ENCODE measurements around the gene INPP1.

Gene INPP1

DNA sequence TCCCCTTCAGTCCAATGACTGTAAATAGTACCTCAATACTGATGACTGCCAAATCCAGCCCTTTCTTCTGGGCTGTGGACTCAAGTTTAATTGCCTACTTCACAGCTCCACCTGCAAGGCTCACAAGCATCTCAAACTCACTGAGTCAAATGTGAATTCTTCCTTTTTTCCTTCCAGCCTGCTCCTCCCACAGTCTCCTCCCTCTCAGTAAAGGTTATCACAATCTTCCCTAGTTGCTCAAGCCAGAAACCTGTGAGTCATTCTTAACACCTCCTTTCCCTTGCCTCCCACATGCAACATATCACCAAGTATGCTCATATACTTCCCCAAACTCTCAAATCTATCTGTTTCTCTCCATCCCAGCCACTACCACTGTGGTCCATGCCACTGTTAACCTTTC lies 61.1 kb downstream of the INPP1 start:
- H3K4me3 ChIP-seq (ENCODE audit: low read depth, low read length) = no peak overlapping the region
- TF ChIP-seq, protein P1, sequence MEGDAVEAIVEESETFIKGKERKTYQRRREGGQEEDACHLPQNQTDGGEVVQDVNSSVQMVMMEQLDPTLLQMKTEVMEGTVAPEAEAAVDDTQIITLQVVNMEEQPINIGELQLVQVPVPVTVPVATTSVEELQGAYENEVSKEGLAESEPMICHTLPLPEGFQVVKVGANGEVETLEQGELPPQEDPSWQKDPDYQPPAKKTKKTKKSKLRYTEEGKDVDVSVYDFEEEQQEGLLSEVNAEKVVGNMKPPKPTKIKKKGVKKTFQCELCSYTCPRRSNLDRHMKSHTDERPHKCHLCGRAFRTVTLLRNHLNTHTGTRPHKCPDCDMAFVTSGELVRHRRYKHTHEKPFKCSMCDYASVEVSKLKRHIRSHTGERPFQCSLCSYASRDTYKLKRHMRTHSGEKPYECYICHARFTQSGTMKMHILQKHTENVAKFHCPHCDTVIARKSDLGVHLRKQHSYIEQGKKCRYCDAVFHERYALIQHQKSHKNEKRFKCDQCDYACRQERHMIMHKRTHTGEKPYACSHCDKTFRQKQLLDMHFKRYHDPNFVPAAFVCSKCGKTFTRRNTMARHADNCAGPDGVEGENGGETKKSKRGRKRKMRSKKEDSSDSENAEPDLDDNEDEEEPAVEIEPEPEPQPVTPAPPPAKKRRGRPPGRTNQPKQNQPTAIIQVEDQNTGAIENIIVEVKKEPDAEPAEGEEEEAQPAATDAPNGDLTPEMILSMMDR (IDR thresholded peaks at IDR 0.05; ENCODE audit: borderline replicate concordance, insufficient read depth, low read depth, low read length) = no peak

DNA sequence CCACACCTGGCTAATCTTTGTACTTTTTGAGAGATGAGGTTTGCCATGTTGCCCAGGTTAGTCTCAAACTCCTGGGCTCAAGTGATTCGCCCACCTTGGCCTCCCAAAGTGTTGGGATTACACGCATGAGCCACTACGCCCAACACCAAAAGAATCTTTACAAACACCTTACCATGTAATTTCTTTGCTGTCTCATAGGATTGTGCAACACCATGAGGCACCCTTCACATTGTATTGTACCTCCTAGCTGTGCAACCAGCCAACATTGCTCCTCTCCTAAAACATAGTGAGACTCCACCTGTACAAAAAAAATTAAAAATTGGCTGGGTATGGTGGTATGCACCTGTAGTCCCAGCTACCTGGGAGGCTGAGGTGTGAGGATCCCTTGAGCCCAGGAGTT lies 61.7 kb downstream of the INPP1 start:
- H3K4me3 ChIP-seq (ENCODE audit: low read depth, low read length) = no peak overlapping the region
- TF ChIP-seq, protein P1 (IDR thresholded peaks at IDR 0.05; ENCODE audit: borderline replicate concordance, insufficient read depth, low read depth, low read length) = no peak

DNA sequence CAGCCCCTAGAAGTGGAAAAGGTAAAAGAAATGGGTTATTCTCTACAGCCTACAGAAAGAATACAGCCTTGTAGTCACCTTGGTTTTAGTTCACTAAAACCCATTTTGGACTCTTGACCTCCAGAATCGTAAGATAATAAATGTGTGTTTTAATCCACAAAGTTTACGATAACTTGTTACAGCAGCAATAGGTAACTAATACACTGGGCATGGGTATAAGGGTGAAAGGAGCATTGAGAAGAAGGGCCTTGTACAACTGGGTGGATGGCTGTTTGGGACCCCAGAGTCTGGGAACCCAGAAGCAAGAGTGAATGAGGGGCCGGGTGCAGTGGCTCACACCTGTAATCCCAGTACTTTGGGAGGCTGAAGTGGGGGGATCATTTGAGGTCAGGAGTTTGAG lies 62.6 kb downstream of the INPP1 start:
- TF ChIP-seq, protein P1 (IDR thresholded peaks at IDR 0.05; ENCODE audit: borderline replicate concordance, insufficient read depth, low read depth, low read length) = no peak

DNA sequence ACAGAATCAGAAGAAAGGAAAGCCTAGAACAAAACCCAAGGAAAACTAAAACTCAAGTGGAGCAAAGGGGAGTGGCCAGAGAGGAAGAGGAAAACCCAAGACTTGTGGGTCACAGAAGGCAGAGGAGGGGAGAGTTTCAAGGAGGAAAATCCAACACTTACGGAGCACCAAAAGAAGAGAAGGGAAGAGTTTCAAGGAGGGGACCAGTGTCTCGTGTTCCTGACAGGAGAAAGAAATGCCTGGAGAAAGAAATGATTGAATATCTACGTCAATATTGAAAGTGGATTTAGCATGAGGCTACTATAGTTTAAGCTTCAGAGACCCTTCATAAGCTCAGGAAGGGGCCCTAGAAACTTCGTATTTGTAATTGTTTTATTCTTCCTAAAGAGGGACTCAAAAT lies 63.4 kb downstream of the INPP1 start:
- H3K4me3 ChIP-seq (ENCODE audit: low read depth, low read length) = no peak overlapping the region
- TF ChIP-seq, protein P1 (IDR thresholded peaks at IDR 0.05; ENCODE audit: borderline replicate concordance, insufficient read depth, low read depth, low read length) = no peak

More for the DNA sequence above, 62.6 kb downstream of the INPP1 start:
- no peak overlapping the region for H3K4me3 ChIP-seq (ENCODE audit: low read depth, low read length)

DNA sequence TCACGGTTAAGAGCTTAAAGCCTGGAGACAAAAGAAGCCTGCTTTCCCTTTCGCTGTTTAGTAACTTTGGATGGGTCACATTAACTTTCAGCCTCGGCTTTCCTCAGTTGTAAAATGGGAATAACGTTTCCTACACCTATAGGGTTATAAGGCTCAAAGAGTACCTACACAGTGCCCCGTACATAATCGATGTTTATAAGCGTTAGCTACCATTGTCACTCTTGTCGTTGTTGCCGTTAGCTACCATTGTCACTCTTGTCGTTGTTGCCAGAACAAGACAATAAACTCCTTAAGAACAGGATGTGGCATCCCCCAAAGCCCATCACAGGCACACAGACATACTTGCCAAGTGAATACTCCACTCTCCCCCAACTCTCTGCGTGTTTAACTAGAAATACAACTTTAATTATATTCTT lies 63.9 kb downstream of the INPP1 start:
- TF ChIP-seq, protein P1 (IDR thresholded peaks at IDR 0.05; ENCODE audit: borderline replicate concordance, insufficient read depth, low read depth, low read length) = no peak
- H3K4me3 ChIP-seq (ENCODE audit: low read depth, low read length) = peak overlapping the region; percentile 81

DNA sequence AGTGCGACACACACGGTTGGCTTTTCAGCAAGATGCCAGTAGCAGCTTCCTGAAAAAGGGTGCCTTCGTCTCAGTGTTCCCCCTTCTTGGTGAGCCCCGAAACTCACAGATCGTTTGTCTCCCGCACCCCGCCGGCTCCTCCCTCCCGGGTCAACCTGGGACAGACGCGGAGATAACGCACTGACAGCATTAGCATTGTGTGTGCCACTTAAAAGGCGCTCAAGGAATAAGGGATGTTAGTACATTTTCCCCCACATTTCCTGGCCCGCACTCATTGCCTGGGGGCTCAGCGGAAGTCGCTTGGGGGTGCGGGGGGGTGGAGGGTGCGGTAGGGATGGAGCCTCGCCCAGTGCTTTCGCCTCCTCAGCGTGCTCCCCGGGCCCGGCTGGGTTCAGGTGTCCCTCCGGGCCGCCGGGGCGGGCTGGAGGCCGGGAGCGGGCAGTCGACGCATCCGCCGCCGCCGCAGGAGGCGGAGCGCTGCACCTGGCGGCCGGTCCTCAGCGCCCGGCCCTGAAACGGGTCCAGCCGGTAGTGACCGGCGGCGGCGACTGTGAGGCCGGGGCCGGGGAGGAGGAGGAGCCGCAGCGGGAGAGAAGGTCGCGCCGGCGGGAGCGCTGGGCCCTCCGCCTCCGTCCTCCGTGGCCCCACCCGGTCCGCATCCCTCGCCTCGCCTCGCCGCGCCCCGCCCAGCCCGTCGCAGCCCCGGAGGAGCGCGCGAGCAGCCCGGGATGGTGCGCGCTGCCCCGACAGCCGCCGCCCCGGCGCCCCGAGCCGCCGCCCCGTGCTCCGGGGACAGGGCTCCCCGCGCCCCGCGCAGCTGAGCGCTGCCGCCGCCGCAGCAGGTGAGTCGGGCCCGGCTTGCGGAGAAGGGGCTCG lies 64.5 kb downstream of the INPP1 start, which contains the start of gene MFSD6:
TSS of gene MFSD6 (plus strand) at position 694 of the 876 bp plus-strand sequence. CDS start 27,675 bp downstream, outside the sequence.
- peak within 1 kb of the TSS; percentile 81 for H3K4me3 ChIP-seq (ENCODE audit: low read depth, low read length)
- TF ChIP-seq, protein P1 (IDR thresholded peaks at IDR 0.05; ENCODE audit: borderline replicate concordance, insufficient read depth, low read depth, low read length) = no peak

Measured in GM12875 (cell line).